ENCODE results near the gene KRTAP29-1.

The KRTAP29-1 gene

DNA sequence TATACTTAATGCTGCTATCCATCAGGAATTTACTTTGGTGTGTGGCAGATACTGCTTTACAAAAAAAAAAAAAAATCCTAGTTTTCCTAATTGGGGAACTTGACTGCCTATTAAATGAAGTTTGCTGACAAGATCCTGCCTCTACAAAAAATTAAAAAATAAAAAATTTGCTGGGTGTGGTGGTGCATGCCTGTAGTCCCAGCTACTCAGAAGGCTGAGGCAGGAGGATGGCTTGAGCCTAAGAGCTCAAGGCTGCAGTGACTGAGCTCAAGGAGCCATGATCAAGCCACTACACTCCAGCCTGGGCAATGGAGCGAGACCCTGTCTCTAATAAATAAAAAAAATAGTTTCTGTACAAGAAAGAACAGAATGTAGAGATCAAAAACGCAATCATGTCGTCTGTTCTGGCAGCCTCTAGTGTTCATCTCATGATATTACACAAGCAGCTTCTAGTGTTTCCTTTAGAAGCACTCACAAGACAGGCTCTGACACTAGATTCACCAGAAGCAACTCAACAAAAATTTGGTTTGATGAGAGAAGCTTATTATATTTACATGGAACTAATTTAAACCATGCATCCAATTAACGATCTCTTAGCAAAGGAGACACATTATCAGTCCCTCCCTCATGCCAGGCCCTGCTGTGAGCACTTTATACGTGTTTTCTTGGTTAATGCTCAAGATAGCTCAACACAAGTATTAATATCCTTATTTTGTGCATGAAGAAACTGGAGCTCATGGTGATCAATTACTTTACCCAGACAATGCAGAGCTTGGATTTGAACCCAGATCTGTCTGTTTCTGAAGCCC lies 19.6 kb upstream of the KRTAP29-1 start:
- H3K4me1 ChIP-seq (ENCODE audit: insufficient read depth, low read length) = no peaks in the 10 kb centered on the region
- no peaks in the 10 kb centered on the region for H3K36me3 ChIP-seq (ENCODE audit: insufficient read depth, low read length)
- H3K79me2 ChIP-seq (ENCODE audit: insufficient read depth, low read length) = no peaks in the 10 kb centered on the region
- no peak for DNase-seq
- H2AFZ ChIP-seq (ENCODE audit: low read depth, low read length) = no peak overlapping the region
- TF ChIP-seq EZH2 (IDR thresholded peaks at IDR 0.05; ENCODE audit: borderline replicate concordance, low read depth, low read length, severe bottlenecking) = no peak
- TF ChIP-seq, protein P1, sequence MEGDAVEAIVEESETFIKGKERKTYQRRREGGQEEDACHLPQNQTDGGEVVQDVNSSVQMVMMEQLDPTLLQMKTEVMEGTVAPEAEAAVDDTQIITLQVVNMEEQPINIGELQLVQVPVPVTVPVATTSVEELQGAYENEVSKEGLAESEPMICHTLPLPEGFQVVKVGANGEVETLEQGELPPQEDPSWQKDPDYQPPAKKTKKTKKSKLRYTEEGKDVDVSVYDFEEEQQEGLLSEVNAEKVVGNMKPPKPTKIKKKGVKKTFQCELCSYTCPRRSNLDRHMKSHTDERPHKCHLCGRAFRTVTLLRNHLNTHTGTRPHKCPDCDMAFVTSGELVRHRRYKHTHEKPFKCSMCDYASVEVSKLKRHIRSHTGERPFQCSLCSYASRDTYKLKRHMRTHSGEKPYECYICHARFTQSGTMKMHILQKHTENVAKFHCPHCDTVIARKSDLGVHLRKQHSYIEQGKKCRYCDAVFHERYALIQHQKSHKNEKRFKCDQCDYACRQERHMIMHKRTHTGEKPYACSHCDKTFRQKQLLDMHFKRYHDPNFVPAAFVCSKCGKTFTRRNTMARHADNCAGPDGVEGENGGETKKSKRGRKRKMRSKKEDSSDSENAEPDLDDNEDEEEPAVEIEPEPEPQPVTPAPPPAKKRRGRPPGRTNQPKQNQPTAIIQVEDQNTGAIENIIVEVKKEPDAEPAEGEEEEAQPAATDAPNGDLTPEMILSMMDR (IDR thresholded peaks at IDR 0.05; ENCODE audit: borderline replicate concordance, extremely low read depth, low read length, poor library complexity, severe bottlenecking) = peak; percentile 74
- no peak overlapping the region for H3K27ac ChIP-seq (ENCODE audit: low read length)
- H4K20me1 ChIP-seq (ENCODE audit: insufficient read depth, low read length) = no peaks in the 10 kb centered on the region; the same call in 1 of the 2 replicates
- no peak overlapping the region for H3K9ac ChIP-seq (ENCODE audit: low read depth, low read length)
- no peak overlapping the region for H3K4me3 ChIP-seq (ENCODE audit: low read depth in 1 of 2, low read length in 2 of 2)
- H3K4me2 ChIP-seq (ENCODE audit: insufficient read depth, low read length) = no peak overlapping the region
- H3K27me3 ChIP-seq (ENCODE audit: insufficient read depth, low read length, poor library complexity) = no peaks in the 10 kb centered on the region
- peak; percentile 60; the same call in 2 of the 3 replicates for ATAC-seq (ENCODE audit: insufficient read depth, low read depth)
- no peaks in the 10 kb centered on the region for H3K9me3 ChIP-seq (ENCODE audit: insufficient read depth, low read length, severe bottlenecking)

DNA sequence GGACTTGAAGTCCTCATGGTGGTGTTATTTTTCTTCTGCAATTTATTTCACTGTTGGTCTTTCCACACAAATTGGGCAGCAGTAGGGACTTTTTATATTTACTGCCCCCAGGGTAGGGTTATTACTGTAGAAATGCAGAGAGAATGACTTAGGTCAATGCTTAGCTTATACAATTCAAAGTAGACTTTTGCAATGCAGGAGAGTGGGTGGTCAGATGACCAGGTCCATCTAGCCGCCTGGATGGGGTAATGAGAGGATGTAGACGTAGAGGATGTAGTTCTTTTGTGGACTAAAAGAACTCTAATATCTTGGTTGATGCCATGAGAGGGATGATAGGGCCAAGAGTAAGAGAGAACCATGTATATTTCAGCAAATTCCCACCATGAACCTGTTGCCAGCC lies 15.6 kb upstream of the KRTAP29-1 start:
- Histone ChIP-seq H4K20me1 (ENCODE audit: insufficient read depth, low read length) (no peaks in the 10 kb centered on the region), H3K9me3 (ENCODE audit: insufficient read depth, low read length, severe bottlenecking) (no peaks in the 10 kb centered on the region), H3K4me3 (ENCODE audit: low read depth in 1 of 2, low read length in 2 of 2) (no peak overlapping the region), H3K27me3 (ENCODE audit: insufficient read depth, low read length, poor library complexity) (peaks cover 3% of the 10 kb centered on the region), H3K4me2 (ENCODE audit: insufficient read depth, low read length) (no peak overlapping the region), H3K4me1 (ENCODE audit: insufficient read depth, low read length) (no peaks in the 10 kb centered on the region), H3K27ac (ENCODE audit: low read length) (no peak overlapping the region), H3K79me2 (ENCODE audit: insufficient read depth, low read length) (no peaks in the 10 kb centered on the region), H2AFZ (ENCODE audit: low read depth, low read length) (no peak overlapping the region), H3K36me3 (ENCODE audit: insufficient read depth, low read length) (no peaks in the 10 kb centered on the region), H3K9ac (ENCODE audit: low read depth, low read length) (no peak overlapping the region)
- TF ChIP-seq, protein P1 (IDR thresholded peaks at IDR 0.05; ENCODE audit: borderline replicate concordance, extremely low read depth, low read length, poor library complexity, severe bottlenecking) = no peak
- TF ChIP-seq EZH2 (IDR thresholded peaks at IDR 0.05; ENCODE audit: borderline replicate concordance, low read depth, low read length, severe bottlenecking) = no peak
- ATAC-seq (ENCODE audit: insufficient read depth, low read depth) = no peak
- DNase-seq = no peak

DNA sequence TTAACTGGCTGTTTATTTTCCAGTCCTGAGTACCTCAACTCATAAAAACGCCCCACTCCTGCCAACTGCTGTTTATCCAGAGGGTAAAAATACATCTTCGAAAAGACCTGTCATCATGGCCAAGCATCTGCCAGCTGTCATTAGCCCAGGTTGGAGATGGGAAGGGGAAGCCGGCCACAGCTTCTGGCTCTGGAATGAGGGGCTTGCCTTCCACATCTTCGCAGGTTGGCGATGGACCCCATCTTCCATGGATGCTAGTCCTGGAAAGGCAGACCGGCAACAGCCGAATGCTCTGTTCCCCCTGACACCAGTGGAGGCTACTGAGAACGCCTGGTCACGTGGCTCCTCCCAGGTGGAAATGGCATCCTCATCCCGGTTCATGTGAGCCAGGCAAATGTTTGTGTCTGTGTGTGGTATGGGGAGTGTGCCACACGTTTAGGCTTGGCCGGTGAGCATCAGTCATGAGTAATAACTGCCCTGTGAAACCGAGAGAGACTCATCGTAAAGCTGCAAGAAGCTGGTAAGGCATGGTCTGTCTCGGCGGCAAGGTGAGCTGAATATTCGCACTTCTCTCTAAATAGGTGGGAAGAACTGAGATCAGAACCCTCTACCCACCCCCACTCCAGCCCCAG lies 13.3 kb upstream of the KRTAP29-1 start:
- no peak for DNase-seq
- Histone ChIP-seq H3K4me1 (ENCODE audit: insufficient read depth, low read length) (no peaks in the 10 kb centered on the region), H4K20me1 (ENCODE audit: insufficient read depth, low read length) (no peaks in the 10 kb centered on the region), H3K36me3 (ENCODE audit: insufficient read depth, low read length) (no peaks in the 10 kb centered on the region), H3K4me2 (ENCODE audit: insufficient read depth, low read length) (no peak overlapping the region), H3K9me3 (ENCODE audit: insufficient read depth, low read length, severe bottlenecking) (no peaks in the 10 kb centered on the region), H3K27me3 (ENCODE audit: insufficient read depth, low read length, poor library complexity) (peaks cover 3% of the 10 kb centered on the region), H2AFZ (ENCODE audit: low read depth, low read length) (no peak overlapping the region), H3K4me3 (ENCODE audit: low read depth in 1 of 2, low read length in 2 of 2) (no peak overlapping the region), H3K9ac (ENCODE audit: low read depth, low read length) (no peak overlapping the region), H3K79me2 (ENCODE audit: insufficient read depth, low read length) (no peaks in the 10 kb centered on the region), H3K27ac (ENCODE audit: low read length) (no peak overlapping the region)
- TF ChIP-seq, protein P1 (IDR thresholded peaks at IDR 0.05; ENCODE audit: borderline replicate concordance, extremely low read depth, low read length, poor library complexity, severe bottlenecking) = no peak
- TF ChIP-seq EZH2 (IDR thresholded peaks at IDR 0.05; ENCODE audit: borderline replicate concordance, low read depth, low read length, severe bottlenecking) = no peak
- no peak for ATAC-seq (ENCODE audit: insufficient read depth, low read depth)

All from DND-41 (cell line).